Ascending aorta (tissue), 2 donors: Measurements from ENCODE around the gene TM4SF4. TPM values are rescaled to one million over a fixed set of nuclear protein-coding genes. Genes with fewer than 3 reads are reported as not detected.

Source experiments
- DNase-seq, 2 donors: peaks; one replicate each; pipeline ENCODE4 v3.0.0-alpha.2; 2019; ENCODE audit warnings: low spot score in 2 of 2
- H3K27ac ChIP-seq, 2 donors: fragments of 200-600 bp; sonication (generic); one replicate each; pipeline ENCODE4 v1.5.1; 2016 to 2017; ENCODE audit warnings: mild to moderate bottlenecking in 1 of 2
- H3K27me3 ChIP-seq: fragments of 200-600 bp; sonication (generic); one replicate; pipeline ENCODE4 v1.5.1; 2017
- H3K36me3 ChIP-seq, 2 donors: fragments of 200-600 bp; sonication (generic); one replicate each; pipeline ENCODE4 v1.5.1; 2016
- H3K4me1 ChIP-seq, 2 donors: fragments of 200-600 bp; sonication (generic); one replicate each; pipeline ENCODE4 v1.5.1; 2016 to 2017; ENCODE audit warnings: mild to moderate bottlenecking in 1 of 2
- H3K4me3 ChIP-seq, 2 donors: fragments of 200-600 bp; sonication (generic); one replicate each; pipeline ENCODE4 v1.5.1; 2016 to 2017; ENCODE audit warnings: mild to moderate bottlenecking in 1 of 2
- H3K9me3 ChIP-seq, 2 donors: fragments of 200-600 bp; sonication (generic); one replicate each; pipeline ENCODE4 v1.5.1; 2016
- intact Hi-C: fragments of 100-400 bp; cut with DNase I; formaldehyde crosslinking; loops from one replicate; pipeline ENCODE4 v1.15.1; 2023
- total RNA-seq: library from RNA; depleted of rRNA; stranded (reverse); fragments of >200 nt; gene quantifications from one replicate; pipeline ENCODE4 v1.1.0, GENCODE V29; 2016
- TF ChIP-seq, protein P1 (sequence below), 3 experiments: fragments of 200-600 bp in 2 of 3; fragments of 450-650 bp in 1 of 3; sonication (generic) in 2 of 3; IDR thresholded peaks; one replicate each; pipeline ENCODE4 v1.5.1; 2016 to 2019; ENCODE audit warnings: antibody characterized with exemption in 3 of 3, mild to moderate bottlenecking in 1 of 3, moderate library complexity in 1 of 3

Gene TM4SF4
- total RNA-seq, 1 donor from 2014 or later = not detected

- Histone ChIP-seq H3K4me3 (no peak overlapping the region), H3K9me3 (no peaks in the 10 kb centered on the region), H3K27me3 (no peaks in the 10 kb centered on the region), H3K27ac (no peak overlapping the region), H3K4me1 (peaks cover 0 to 4% of the 10 kb centered on the region in 2 donors), H3K36me3 (no peaks in the 10 kb centered on the region)
- DNase-seq = peak in 1 of 2 donors; percentile 81
- intact Hi-C loops = loop anchor here (1.0 to 5.0 kb wide), 3 partner anchors 19 to 223 kb away; no protein-coding TSS in a partner anchor
- TF ChIP-seq, protein P1, sequence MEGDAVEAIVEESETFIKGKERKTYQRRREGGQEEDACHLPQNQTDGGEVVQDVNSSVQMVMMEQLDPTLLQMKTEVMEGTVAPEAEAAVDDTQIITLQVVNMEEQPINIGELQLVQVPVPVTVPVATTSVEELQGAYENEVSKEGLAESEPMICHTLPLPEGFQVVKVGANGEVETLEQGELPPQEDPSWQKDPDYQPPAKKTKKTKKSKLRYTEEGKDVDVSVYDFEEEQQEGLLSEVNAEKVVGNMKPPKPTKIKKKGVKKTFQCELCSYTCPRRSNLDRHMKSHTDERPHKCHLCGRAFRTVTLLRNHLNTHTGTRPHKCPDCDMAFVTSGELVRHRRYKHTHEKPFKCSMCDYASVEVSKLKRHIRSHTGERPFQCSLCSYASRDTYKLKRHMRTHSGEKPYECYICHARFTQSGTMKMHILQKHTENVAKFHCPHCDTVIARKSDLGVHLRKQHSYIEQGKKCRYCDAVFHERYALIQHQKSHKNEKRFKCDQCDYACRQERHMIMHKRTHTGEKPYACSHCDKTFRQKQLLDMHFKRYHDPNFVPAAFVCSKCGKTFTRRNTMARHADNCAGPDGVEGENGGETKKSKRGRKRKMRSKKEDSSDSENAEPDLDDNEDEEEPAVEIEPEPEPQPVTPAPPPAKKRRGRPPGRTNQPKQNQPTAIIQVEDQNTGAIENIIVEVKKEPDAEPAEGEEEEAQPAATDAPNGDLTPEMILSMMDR (IDR thresholded peaks at IDR 0.05) = peak; percentile 75 to 89 (median 85)
These were observed 19.7 kb downstream of the TM4SF4 start for GRCh38 chr3:149494022-149494758.

- H3K36me3 ChIP-seq = no peaks in the 10 kb centered on the region
- TF ChIP-seq, protein P1 (IDR thresholded peaks at IDR 0.05) = no peak
- H3K27me3 ChIP-seq = no peaks in the 10 kb centered on the region
- intact Hi-C loops = loop anchor here (1.0 to 5.0 kb wide), 3 partner anchors 18 to 222 kb away; no protein-coding TSS in a partner anchor
- no peak for DNase-seq
- H3K9me3 ChIP-seq = no peaks in the 10 kb centered on the region
- H3K27ac ChIP-seq = no peak overlapping the region
- no peaks in the 10 kb centered on the region for H3K4me1 ChIP-seq
- no peak overlapping the region for H3K4me3 ChIP-seq
These were observed 20.5 kb downstream of the TM4SF4 start for GRCh38 chr3:149494759-149495580.

- Histone ChIP-seq H3K27me3 (no peaks in the 10 kb centered on the region), H3K36me3 (no peaks in the 10 kb centered on the region), H3K4me1 (no peaks in the 10 kb centered on the region), H3K27ac (no peak overlapping the region), H3K9me3 (no peaks in the 10 kb centered on the region), H3K4me3 (no peak overlapping the region)
- intact Hi-C loops = loop anchor here (2.0 kb wide), 1 partner anchor 17 kb away; no protein-coding TSS in a partner anchor
- DNase-seq = no peak
- TF ChIP-seq, protein P1 (IDR thresholded peaks at IDR 0.05) = no peak
These were observed 21.2 kb downstream of the TM4SF4 start for GRCh38 chr3:149495581-149496125.

GRCh38 chr3:149496891-149497290 is 22.4 kb downstream of the TM4SF4 start:
- DNase-seq = no peak
- no peak overlapping the region for H3K27ac ChIP-seq
- H3K4me3 ChIP-seq = no peak overlapping the region
- H3K9me3 ChIP-seq = no peaks in the 10 kb centered on the region
- peaks cover 0 to 7% of the 10 kb centered on the region in 2 donors for H3K4me1 ChIP-seq
- no peaks in the 10 kb centered on the region for H3K36me3 ChIP-seq
- intact Hi-C loops = no loop called here
- TF ChIP-seq, protein P1 (IDR thresholded peaks at IDR 0.05) = no peak
- H3K27me3 ChIP-seq = no peaks in the 10 kb centered on the region

DNA sequence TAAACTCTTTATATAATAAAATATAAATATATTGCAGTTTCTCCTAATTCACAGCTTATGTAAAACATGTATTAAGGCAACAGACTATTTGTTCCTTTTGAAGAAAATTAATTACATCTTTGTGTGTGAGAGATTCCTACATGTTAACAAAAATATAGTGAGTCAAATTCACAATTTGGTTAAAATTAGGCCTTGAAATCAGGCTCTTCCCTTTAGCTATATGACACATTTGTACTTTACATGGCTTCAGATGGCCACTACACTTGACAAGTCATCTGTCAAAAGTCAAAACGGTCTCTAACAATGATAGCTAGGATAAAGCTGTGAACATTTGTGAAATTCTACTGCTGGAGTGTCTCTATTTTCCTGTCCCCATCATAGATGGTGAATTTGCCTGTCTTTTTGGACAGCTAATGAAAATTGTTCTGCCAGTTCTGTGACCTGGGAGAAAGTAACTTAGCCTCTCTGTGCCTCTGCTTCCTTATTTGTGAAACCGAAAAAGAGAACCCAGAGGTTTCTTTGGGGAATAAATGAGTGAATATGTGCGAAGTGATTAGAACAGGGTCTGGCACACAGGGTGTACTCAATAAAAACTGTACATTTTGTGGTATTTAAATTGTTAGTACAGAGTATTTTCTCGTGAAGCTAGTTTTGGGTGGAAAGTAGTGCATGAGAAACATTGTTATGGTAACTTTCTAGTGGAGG is 23.6 kb downstream of the TM4SF4 start:
- H3K27ac ChIP-seq = no peak overlapping the region
- H3K9me3 ChIP-seq = no peaks in the 10 kb centered on the region
- intact Hi-C loops = no loop called here

More for the DNA sequence above, 23.6 kb downstream of the TM4SF4 start:
- Histone ChIP-seq H3K4me1 (peaks cover 0 to 13% of the 10 kb centered on the region in 2 donors), H3K4me3 (no peak overlapping the region), H3K27me3 (no peaks in the 10 kb centered on the region), H3K36me3 (no peaks in the 10 kb centered on the region)
- no peak for DNase-seq
- TF ChIP-seq, protein P1 (IDR thresholded peaks at IDR 0.05) = no peak
